Urothelium cell line (cell line): ENCODE results near the gene CCNJL.
"Not testable (repeated sequence)": the region's sequence is repeated elsewhere in the genome, so short reads cannot be mapped to it uniquely, and the experiment has no call there.

Experiments used
- DNase-seq: peaks from one replicate; pipeline ENCODE4 v3.0.0; 2011; ENCODE audit warnings: low spot score, mixed read lengths
- FAIRE-seq: peaks from 2 replicates; lab custom pipeline; 2011; peaks lifted over from hg19 to GRCh38; lab: Jason Lieb, UNC

Gene CCNJL

GRCh38 chr5:160312134-160312959, at the start of gene CCNJL:
TSS of gene CCNJL (minus strand) at chr5:160312564. CDS start at chr5:160311923, 641 bp downstream.
- peak; percentile 97 for DNase-seq
- peak; percentile 13 for FAIRE-seq

DNA sequence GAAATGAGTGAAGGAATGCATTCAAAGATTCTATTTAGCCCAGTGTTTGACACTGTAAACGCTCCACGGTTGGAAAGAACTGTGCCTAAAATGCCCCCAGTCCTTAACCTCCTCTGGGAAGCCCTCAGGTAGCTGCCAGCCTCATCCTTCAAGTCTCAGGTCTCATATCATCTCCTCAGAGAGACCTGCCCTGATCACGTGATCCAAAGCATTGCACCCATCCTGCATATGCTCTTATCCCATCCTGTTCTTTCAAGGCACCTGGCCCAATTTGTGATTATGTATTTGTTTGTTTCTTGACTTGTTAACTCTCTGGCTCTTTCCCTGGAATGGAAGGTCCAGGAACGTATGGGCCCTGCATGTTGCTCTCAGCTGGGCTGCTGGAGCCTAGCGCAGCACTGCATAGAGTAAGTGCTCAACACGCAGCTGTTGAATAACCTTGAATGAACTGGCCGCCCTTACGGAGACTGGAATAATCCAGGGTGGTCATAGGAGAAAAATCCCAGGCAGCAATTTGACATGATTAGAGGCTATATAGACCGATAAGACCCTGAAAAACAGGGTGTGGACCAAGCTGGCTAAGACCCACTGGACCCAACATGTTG, 49.4 kb upstream of the CCNJL start:
- FAIRE-seq (no peak), DNase-seq (no peak)

- no peak for DNase-seq
- no peak for FAIRE-seq
Measured at GRCh38 chr5:160360310-160360709, 47.9 kb upstream of the CCNJL start.

GRCh38 chr5:160359816-160360215, 47.5 kb upstream of the CCNJL start:
- no peak for FAIRE-seq
- DNase-seq: no peak

- no peak for FAIRE-seq
Measured at GRCh38 chr5:160359242-160359641, 46.9 kb upstream of the CCNJL start.

DNA sequence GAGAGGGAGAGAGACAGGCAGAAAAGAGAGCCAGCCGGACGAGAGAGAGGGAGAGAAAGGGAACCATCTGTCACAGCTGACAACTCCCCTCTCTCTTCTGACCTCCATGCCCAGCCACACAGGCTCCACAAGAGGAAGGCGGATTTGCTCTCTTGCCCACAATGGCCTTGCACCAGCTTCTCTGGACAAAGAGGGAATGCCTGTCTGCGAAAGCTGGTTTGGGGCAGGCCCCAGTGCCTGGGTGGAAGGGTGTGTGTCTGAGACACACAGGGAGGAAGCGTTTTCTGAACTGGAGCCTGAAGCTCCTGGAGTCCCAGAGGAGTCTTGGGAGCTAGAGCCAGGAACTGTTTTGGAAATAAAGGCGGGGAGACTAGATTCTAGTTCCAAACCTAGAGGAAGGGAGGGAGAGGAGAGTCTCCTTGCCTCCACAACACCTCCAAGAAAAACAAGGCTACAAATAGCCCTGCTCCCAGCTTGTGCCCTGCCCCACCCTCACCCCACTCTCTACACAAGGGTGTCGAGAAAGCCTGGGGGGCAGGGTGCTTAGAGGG, 45.6 kb upstream of the CCNJL start:
- FAIRE-seq (no peak), DNase-seq (no peak)

More at GRCh38 chr5:160359242-160359641, 46.9 kb upstream of the CCNJL start:
- no peak for DNase-seq

GRCh38 chr5:160357394-160357793, 45.0 kb upstream of the CCNJL start:
- FAIRE-seq (no peak), DNase-seq (no peak)

DNA sequence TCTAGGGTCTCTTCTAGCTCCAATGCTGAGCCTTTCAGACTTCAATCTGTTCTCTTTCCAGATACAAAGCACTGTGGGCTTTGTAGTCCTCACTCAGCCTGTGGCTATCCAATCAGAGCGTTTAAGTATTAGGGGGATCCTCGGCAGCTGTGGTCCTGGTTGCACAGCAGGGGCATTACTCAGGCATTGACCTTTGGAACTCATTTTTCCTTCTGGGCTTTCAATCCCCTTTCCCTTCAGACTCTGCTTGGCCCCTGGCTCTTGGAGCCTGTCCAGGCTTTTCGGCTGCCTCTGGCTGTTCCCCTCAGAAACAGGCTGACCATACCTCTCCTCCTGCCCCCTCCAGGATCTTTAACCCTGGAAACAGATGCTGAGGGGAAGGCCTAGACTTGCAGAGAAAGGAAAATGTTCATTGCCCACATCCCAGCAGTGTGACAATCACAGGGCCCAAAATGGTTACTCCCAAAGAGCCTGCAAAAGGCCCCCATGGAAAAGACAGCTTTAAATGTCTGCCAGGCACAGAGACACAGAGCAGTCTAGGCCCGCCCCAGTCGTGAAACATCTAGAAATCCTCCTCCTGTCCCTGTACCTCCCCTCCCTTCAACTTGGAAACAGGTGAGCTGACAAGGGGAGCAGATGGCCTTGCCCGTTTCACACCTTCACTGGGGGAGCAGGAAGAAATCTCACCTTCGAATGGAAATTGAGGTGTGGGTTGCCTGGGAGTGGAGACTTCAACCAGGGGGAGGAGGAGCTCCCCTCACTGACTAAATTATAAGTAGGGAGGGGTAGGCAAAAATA, 44.4 kb upstream of the CCNJL start:
- DNase-seq (no peak), FAIRE-seq (no peak)

DNA sequence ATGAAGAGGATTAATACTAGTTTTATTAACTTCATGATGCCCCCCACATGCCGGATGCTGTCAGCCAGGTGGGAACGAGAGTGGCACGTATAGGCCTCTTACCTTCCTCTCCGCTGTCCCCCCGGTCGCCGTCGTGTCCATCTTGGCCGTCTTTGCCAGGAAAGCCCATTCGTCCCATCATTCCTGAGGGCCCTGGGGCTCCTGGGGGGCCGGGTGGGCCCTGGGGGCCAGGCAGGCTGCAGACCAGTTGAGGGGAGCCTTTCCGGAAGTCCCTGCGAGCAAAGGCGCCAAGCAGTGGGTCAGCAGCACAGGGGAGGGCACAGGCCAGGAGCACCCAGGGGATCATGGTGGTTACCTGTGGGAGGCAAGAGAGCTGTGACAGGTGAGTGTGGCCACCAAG, 42.3 kb upstream of the CCNJL start:
- FAIRE-seq (no peak), DNase-seq (no peak)

GRCh38 chr5:160353379-160353778, 41.0 kb upstream of the CCNJL start:
- FAIRE-seq (no peak), DNase-seq (no peak)

DNA sequence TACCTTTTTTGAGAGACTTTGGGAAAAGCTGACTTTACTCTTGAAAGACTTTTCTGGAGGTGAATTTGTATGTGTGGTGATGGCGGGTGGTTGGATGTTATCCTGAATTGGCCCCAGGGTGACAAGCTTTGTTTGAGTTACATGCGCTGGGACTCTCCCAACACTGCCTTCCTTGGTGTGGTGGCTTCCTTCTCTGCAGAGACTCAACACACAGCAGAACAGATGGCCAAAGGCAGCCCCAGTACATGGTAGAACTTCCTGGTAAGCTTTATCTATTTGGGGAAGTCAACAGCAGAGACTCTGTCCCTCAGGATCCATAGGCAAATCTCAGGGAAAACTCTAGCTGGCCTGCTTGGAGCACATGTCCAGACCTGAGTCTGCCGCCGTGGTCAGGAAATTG, 39.9 kb upstream of the CCNJL start:
- FAIRE-seq: no peak
- no peak for DNase-seq

GRCh38 chr5:160349935-160350303, 37.6 kb upstream of the CCNJL start:
- FAIRE-seq: no peak
- DNase-seq: no peak

GRCh38 chr5:160349249-160349934, 37.0 kb upstream of the CCNJL start:
- DNase-seq (no peak), FAIRE-seq (no peak)

DNA sequence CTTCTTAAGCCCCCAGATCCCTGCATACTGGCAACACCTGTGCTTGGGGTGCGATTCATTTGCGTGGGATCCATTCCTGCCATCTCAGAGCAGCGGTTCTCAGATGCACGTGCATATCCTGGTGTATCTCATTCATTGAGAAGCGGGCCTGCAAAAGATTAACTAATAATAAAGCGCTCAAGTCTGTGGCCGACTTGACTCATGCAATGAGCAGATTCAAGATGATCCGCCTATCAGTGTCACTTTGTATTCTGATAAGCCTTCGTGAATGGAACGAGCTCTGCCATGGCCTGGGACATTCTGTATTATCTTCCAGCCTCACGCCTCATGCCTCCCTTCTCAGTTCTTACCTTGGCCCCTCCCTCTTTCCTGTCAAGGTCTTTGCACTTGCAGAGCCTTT, 35.7 kb upstream of the CCNJL start:
- FAIRE-seq: no peak

GRCh38 chr5:160347448-160347847, 35.1 kb upstream of the CCNJL start:
- DNase-seq (no peak), FAIRE-seq (no peak)

More for the DNA sequence above, 35.7 kb upstream of the CCNJL start:
- no peak for DNase-seq

GRCh38 chr5:160342413-160342941, 30.1 kb upstream of the CCNJL start:
- FAIRE-seq (no peak), DNase-seq (peak; percentile 16)

GRCh38 chr5:160341309-160341870, 29.0 kb upstream of the CCNJL start:
- FAIRE-seq: no peak
- DNase-seq: no peak

DNA sequence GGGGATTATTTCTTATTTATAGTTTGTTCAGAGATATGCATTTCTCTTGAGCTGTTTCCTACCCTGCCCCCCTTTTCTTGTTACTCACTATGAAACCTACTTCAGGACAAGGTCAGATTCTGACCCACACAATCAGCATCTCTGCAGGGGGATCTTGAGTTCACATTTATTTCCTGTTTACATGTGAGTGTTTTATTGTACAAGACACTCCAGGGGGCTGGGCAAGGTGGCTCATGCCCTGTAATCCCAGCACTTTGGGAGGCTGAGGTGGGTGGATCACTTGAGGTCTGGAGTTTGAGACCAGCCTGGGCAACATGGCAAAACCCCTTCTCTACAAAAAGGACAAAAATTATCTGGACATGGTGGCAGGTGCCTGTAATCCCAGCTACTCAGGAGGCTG, 28.1 kb upstream of the CCNJL start:
- not testable (repeated sequence) for FAIRE-seq, DNase-seq

DNA sequence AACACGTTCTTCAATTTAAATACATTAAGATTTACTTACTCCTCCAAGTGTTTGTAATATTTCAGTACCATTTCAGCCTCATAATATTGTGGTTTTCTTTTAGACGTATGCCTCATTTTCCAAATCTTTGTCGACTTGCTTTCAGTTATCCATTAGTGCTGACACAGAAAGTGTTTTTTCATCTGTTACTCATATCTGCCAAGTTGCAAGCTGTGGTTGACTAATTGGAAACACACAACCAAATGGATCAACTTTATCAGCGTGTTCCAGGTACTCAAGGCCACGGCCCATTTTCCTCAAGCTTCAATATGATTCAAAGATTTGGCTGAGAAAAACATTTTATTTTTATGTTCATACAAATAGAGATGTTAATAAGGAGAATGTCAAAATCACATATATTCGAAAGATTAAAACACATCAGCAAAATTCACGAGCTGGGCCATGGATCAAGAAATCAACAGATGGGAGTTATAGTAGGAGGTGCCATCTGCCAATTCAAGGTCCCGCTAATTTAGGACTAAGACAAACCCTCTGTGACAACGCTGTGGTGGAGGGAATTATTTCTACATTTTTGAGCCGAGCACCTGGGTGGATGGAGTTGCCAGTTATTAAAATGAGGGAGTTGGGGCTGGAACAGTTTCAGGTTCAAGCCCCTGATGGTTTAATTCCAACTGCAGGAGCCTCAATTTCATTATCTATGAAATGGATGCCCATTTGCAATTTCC, 27.2 kb upstream of the CCNJL start:
- FAIRE-seq (no peak), DNase-seq (no peak)
